DMS 273 (cell line): ENCODE data around the gene FDPS.
A peak's percentile ranks its signal among the peaks of the same experiment; 100 is the strongest.
"Not testable (repeated sequence)": the region's sequence is repeated elsewhere in the genome, so short reads cannot be mapped to it uniquely, and the experiment has no call there.

Source experiments
- DNase-seq: peaks from one replicate; lab custom pipeline; 2025; ENCODE audit not compliant: unreplicated experiment; lab: John Stamatoyannopoulos, UW

The FDPS gene

GRCh38 chr1:155285063-155285462, 23.6 kb upstream of the FDPS start:
- no peak for DNase-seq

GRCh38 chr1:155285631-155286044, 23.0 kb upstream of the FDPS start:
- DNase-seq, result no peak

GRCh38 chr1:155286544-155286943, 22.1 kb upstream of the FDPS start:
- no peak for DNase-seq

GRCh38 chr1:155287987-155288543, 20.6 kb upstream of the FDPS start:
- DNase-seq, result no peak

- not testable (repeated sequence) for DNase-seq
Measured at GRCh38 chr1:155291006-155291405, 17.7 kb upstream of the FDPS start.

- no peak for DNase-seq
Measured at GRCh38 chr1:155293086-155293749, 15.4 kb upstream of the FDPS start.

- no peak for DNase-seq
Measured at GRCh38 chr1:155294520-155295182, 14.0 kb upstream of the FDPS start.

- no peak for DNase-seq
Measured at GRCh38 chr1:155295183-155295941, 13.3 kb upstream of the FDPS start.

- DNase-seq, result no peak
Measured at GRCh38 chr1:155295942-155296267, 12.8 kb upstream of the FDPS start.

GRCh38 chr1:155296661-155297060, 12.0 kb upstream of the FDPS start:
- DNase-seq, result no peak

- no peak for DNase-seq
Measured at GRCh38 chr1:155297384-155297783, 11.3 kb upstream of the FDPS start.

GRCh38 chr1:155300024-155300423, 8.6 kb upstream of the FDPS start:
- DNase-seq, result no peak

GRCh38 chr1:155300553-155301329, 7.9 kb upstream of the FDPS start:
- no peak for DNase-seq

- no peak for DNase-seq
Measured at GRCh38 chr1:155301342-155301841, 7.3 kb upstream of the FDPS start, which contains the start of gene PKLR. Gene PKLR (minus strand): TSS chr1:155301438. CDS start chr1:155301395, 43 bp downstream.

- DNase-seq, result no peak
Measured at GRCh38 chr1:155304558-155305063, 4.1 kb upstream of the FDPS start.

GRCh38 chr1:155305881-155306391, 2.7 kb upstream of the FDPS start:
- DNase-seq, result no peak

- DNase-seq, result peak; percentile 69
Measured at GRCh38 chr1:155307247-155307740, 1.4 kb upstream of the FDPS start.

- peak; percentile 39 for DNase-seq
Measured at GRCh38 chr1:155309423-155310021, 856 bp downstream of the FDPS start.

- no peak for DNase-seq
Measured at GRCh38 chr1:155313261-155313660, 4.6 kb downstream of the FDPS start.

GRCh38 chr1:155316922-155317321, 8.3 kb downstream of the FDPS start:
- no peak for DNase-seq
